GM19397 (cell line): Measurements from ENCODE around the gene CHIT1.
A peak's percentile ranks its signal among the peaks of the same experiment; 100 is the strongest.

Experiments
- ATAC-seq: cut with Tn5 transposase; IDR thresholded peaks from one replicate; pipeline ENCODE4 v1.9.1; 2021; ENCODE audit warnings: mild to moderate bottlenecking, moderate library complexity; ENCODE audit not compliant: unreplicated experiment

Gene CHIT1

DNA sequence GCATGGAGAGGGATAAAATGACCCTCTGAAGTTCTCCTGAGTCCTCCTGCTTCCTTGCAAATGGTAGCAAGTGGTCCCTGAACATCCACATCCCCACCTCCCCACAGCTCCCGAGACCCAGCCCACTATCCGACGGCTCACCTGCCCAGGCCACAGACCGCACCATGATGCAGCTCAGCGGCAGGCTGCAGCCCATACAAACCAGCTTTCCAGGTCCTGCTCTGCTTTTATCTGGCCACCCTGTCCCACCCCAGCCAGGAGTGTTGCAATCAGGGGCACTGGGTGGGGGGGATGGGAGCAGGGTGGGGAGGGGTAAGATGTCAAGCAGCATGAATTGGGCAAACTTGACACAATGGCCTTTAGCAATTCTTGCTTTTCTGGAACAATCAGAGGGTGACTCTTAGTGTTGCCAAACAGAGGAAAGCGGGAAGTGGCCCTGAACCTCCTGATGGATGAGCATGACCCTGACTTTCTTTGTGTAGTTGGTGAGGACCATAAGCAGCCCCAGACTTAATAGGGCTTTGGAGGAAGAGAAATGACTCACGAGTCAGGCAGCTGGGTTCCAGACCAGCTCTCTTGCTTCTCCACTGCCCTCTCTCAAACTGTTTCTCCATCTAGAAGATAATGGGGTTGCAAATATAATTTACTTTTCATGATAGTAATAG lies at the start of gene CHIT1:
CHIT1 (minus strand) TSS at position 203 of the 665 bp plus-strand sequence; CDS start at position 166, 37 bp downstream.
- ATAC-seq = no peak

DNA sequence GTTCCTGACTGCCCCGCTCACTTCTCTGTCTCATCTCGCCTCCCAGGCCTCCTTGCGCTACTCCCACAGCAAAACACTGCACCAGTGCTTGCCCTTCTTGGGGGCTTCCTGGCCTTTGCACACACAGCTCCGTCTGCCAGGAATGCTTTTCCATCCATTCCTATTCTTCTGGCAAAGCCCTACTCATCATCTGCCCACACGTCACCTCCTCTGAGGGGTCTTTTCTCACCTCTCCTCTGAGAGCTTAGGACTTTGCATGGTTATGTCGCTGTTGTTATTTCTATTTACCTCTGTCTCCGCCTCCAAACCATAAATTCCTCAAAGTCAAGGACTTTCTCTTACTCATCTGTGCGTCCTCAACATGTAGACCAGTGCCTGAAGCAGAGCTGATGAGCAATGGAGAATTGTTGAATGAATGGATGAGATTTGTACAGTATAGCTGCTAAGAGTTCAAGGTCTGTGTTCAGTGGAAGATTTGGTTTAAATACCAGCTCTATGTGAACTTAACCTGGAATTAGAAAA lies 49.5 kb upstream of the CHIT1 start:
- ATAC-seq = no peak

DNA sequence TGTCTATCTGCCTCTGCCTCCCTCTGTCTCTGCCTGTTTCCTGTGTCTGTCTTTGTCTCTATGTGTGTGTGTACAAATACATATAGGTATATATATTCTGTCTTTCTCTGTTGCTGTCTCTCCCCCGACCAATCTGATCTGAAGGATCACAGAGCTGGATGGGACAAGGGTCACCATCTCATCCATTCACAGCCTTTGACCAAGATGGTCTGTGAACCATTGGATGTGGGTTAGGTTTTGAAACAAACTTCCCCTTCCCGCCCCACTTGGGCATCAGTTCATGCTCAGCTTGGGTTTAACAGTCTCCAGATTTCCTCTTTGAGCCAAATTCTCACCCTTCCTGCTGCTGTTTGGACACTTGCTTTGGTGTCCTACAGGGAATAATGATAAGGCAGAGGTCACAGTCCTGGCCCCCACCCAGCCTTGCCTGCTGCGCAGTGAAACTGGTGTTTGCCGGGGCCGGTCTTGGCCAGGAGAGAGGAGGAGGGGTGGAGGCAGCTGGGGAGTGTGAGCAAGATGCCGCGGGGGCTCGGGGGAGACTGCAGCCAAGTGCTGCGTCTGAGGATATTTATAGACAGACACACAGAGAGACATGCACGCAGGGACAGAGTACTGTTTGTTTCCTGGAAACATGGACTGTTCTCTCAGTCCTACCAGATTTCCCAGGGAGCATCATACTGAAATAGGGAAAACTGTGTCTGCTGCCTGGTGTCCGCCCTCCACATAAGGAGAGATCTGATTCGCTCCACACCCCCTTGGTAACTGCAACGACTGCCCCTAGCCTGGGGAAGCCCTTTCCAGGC lies 48.8 kb upstream of the CHIT1 start:
- no peak for ATAC-seq

DNA sequence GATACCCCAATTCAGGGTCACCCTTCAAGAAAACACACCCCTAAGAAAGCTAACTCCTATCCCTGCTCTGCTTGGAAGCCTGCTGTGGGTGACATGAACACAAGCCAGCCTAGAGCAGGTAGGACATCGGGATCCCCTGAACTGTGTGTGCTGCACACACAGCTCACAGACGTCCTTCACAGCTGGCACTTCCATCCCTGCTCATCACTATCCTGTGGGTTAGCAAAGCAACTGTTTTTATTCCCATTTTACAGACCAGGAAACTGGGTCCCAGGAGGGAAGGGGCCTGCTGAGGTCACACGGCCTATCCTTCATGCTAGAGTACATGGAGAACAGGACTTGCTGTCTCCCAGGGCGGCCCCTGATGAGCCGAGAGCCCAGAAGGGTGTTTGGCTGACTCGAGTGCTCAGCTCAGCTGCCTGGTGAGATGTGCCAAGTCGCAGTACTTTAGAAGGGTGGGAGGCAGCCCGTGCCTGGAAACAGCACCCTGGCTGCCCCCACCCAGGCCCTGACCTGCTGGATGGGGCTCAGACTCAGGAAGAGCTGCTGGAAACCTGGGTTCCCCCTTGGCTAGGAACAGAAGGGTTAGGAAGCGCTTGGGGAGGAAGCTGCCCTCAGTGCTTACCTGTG lies 47.6 kb upstream of the CHIT1 start:
- no peak for ATAC-seq

DNA sequence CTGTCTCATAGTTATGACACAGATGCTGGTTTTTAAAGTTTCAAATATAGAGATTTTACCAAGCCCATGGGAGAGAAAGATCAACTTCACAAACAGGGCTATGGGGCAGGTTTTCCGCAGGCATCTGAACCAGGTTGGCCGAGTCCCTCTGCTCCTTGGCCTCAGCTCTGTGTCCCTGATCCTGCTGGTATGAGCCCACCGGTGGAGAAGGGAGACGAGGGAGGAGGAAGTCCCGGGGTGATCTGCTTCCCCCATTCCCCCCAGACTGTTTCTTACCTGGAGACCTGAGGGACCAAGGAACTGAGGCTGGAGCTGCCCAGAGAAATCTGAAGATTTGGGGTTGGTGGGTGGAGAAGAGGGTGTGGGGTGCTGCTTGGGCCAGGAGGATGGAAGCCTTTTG lies 46.9 kb upstream of the CHIT1 start:
- no peak for ATAC-seq

DNA sequence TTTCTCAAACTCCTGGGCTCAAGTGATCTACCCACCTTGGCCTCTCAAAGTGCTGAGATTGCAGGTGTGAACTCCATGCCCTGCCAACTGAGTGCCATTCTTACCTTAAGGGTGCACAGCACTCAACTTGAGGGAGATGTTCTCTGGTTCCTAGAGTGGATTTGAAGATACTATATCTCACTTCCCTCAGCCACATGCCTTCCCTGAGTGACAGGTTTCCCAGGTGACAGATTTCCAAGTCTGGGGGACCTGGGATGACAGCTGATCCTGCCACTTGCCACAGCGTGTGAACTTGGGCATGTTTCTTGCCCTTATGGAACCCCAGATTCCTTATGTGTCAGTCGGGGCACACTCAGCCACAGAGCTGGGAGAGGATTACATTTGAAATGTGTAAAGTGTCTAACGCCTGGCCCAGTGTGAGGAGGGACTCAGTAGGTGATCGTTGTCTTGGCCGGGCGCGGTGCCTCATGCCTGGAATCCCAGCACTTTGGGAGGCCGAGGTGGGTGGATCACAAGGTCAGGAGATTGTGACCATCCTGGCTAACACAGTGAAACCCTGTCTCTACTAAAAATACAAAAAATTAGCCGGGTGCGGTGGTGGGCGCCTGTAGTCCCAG lies 46.3 kb upstream of the CHIT1 start:
- no peak for ATAC-seq

DNA sequence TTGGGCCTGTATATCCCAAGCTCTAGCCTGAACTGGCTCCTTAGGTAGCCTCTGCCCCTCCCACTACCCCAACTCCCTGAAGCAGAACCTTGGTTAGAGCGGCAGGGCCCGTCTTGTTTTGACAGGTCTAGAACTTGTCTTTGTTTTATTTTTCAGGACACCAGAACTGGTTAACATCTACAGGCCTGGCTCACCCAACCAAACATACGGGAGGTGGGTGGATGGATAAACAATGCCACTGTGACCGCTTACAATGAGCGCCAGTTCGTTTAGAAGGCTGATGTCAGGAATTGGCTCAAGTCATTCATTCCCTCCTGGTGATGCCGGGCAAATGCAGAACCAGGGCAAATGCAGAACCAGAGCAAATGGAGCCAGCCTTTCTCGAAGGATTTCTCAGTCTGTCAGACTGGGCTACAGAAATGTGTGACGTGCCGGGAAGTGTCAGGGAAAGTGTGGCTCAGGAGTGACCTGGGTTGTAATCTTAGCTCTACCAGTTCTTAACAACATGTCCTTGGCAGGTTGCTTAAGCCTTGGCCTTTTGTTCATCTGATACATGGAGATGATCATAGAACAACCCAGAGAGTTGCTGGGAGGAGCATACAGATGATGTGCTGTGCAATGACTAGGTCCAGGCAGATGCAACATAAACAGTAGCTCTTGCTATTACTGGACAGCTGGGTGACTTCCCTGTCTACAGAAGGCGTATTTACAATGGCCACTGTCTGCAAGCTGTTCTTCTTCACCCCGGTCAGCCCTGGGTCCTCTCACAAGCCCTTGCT lies 45.3 kb upstream of the CHIT1 start:
- ATAC-seq = no peak

DNA sequence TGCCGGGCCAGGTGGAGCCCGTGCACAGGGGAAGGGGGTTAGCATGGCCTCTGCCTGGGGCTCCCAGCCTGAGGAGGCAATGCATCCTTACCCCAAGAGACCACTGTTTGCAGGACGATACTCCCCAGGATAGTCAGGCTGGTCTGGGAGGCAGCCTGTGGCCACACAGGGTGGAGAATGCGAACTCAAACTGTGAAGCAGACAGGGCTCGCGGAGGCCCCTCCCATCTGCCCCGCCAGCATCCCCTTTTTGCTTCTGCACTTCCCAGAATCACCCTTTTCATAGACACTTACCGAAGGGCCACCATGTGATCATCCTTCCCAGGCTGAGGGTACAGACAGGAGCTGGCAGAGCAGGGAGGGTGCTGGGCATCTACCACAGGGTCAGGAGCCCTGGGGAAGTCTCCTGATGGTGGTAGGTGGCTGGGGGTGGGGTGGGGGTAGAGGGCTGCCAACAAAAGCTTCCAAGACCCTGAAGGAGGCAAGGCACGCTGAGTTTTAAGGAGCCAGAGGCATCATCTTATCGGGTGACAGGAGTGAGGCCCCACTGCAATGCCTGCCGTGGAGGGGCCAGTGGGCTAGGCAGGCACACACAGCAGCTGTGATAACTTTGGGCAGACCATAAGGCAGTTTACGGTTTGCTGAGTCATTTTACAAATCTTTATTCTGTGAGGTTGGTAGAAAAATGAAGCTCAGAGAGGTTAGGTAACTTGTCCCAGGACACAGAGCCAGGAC lies 44.6 kb upstream of the CHIT1 start:
- ATAC-seq = peak; percentile 13

DNA sequence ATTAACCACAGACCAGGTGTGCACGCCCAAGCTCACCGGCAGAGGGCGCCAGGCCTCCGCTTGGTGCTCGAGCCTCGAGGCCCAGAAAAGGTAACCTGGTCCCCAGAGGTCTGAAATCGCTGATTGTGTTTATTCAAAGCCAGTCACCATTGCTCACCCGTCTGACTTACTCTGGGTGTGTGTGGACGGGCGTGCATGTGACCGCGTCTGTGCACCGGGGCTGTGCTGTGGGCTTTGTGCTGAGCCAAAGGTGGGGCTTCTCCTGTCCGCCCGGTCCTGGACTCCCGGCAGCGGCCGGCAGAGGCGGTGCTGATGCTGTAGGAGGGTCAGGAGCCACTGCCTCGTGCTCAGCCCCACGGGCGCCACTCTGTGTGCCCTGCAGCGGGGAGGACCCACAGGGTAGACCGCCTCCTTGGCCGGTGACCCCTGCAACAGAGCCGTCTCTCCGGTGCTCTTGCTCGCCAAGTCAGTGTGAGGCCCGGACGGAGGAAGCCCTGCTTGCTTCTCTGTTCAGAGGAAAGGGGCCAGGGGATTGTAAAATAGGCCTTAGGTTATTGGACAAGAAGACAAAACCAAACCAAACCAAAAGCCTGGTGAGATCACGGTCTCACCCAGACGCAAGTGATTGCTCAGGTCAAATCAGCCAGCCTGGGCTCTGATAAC lies 43.9 kb upstream of the CHIT1 start:
- peak; percentile 53 for ATAC-seq

DNA sequence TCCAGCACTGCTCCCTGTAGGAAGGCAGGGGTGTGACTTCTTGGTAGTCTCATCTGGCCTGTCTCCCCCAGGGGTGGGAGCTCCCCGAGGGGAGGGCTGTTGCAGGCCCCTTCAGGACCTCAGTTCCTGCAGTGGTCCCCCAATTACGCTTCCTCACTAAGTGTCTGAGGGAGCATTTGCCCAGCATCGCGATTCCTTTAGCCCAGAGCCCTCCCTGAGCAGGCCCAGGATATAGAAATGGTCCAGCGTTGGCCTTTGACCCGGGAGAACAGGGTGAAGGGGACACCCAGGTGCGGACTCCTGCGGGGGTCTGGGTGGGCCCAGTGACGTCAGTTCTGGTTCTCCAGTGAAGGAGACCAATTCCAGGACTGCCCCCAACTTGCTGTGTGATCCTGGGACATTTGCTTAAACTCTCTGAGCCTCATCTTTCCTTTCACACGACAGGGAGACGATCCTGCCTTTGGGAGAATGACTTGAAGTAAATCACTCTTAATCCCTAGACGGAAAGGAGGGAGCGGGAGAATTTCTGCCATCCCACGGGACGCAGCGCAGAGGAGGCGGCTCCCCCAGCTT lies 43.2 kb upstream of the CHIT1 start:
- ATAC-seq = no peak

DNA sequence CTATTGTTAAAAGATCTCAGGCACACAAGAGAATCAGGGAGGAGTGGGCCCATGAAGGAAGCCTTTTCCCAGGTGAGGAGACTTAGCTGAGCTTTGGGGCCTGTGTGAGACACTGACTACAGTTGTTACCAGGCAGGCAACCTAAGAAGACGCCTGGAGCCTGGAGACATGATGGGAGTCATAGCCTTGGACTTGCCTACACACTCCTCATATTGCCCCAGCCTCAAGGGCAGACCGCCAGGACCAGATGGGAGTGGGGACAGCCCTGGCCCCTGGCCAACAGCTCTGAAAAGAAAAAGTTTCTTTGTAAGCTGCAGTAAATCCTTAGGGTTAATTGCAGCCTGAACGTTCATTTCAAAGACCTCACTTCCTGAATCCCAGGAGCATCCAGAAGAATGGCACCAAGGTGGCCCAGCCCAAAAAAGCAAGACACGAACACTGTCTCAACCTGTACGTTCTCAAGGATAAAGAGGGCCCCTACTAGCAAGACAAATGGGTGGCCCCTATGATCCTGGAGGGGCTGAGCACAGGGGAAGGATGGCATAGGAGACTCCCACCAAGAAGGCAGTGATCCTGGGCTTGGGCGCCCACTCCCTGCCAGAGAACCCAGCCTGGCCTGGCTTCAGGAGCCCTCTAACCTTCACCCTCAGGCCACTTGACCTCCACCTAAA lies 42.6 kb upstream of the CHIT1 start:
- ATAC-seq = no peak

DNA sequence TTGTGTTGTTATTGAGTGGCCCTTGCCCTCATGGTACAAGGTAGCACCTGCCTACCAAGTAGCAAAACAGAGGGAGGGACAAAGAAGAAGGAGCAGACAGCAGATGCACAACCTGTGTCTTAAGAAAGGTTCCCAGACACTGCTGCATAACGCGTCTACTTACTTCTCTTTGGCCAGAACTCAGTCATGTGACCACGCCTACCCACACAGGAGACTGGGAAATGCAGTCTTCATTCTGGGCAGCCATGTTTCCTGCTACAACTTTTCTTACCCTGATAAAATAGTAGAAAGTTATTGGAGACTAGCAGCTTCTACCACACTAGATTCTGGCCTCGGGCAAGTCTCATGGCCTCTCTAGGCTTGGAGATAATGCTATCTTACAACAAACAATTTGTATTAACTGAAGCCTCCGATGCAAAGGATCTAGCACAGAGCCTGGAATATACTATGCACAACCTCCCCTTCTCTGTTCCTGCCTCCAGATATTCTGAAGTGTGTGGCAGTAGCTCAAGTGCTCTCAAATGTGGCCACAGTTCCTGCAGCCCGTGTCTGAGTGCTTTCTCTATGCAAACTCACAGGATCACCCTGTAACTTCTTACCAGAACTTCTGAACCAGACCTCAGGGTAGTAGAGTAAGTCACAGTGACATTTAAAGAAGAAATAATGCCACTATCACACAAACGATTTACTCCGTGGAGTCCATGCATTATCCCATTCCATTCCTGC lies 41.7 kb upstream of the CHIT1 start:
- ATAC-seq = no peak

DNA sequence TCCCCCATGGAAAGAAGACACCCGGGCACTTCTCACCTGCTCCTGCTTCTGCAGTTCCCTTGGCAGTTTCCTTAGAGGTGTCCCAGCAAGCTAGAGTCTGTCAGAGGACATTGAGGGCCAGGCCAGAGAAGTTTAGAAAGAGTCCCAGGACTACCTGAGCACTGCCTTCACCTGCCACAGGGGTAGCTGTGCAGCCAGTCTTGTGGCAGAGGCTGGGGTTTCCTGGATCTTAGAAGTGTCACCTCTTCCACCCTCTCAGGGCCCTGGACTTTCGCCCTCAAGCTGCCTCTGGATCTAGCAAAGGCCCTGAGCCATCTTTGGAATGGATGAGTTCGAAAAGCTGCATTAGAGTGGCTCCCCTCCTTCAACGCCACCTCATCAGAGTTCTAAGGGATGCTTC lies 41.0 kb upstream of the CHIT1 start:
- ATAC-seq = no peak

DNA sequence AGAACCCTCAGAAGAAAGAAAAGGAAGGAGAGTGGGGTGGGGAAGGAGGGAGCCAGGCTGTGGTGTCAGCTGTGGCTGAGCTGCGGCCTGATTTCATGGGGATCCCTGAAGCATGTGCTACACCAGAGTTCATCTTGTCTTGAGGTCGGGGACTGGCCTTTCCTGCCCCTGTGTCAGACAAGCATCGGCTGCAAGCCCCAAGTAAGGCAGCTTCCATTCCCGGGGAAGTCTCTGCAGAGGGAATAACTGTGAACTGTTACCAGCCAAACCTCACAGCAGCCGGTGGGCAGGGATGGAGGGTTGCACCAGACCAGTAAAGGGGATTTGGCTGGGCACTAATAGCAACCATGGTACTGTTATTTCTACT lies 40.2 kb upstream of the CHIT1 start:
- ATAC-seq = no peak

DNA sequence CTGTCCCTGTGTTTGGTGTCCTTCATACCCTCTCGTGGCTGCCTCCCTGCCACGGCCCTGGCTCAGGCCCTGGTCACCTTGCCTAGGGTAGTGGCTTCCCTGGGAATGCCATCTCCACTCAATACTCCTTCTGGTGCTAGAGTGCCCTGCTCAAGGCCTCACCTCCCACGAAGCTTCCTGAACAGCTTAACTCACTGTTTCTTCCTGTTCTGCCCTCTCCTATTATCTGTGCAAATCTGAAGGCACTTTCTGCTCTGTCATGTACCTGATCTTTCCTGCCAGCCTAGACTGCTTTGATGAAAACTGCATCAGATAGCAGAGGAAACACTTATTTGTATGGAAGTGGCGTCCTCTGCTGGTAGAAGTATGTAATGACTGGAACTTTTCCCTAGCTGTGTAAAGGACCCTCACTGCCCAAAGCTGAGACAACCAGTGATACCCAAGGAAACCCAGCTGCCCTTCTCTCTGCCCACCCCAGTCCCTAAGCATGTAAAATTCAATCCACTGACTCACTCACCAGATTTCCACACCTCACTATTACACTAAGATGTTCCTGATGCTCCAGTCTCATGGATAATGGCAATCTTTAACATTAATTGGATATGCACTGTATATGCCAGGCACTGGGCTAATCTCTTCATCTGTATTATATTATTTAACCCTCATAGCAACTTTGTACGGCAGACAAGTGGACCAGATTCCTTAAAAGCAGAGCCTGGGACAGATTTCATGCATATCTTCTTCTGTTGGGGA lies 39.6 kb upstream of the CHIT1 start:
- no peak for ATAC-seq

DNA sequence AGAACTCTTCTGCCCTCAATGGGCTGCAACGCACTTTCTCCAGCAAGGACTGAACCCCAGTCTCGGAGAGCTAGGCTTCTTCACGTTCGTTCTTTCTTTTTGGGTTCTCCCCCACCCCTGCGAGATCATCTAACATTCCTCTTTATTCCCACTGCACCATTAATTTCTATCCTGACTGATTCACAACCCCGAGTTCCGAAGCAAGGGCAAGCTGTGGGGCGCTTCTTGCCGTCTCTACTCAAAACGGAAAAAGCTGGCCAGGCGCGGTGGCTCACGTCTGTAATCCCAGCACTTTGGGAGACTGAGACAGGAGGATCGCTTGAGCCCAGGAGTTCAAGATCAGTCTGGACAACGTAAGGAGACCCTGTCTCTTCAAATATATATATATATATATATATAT lies 38.4 kb upstream of the CHIT1 start:
- ATAC-seq = no peak

DNA sequence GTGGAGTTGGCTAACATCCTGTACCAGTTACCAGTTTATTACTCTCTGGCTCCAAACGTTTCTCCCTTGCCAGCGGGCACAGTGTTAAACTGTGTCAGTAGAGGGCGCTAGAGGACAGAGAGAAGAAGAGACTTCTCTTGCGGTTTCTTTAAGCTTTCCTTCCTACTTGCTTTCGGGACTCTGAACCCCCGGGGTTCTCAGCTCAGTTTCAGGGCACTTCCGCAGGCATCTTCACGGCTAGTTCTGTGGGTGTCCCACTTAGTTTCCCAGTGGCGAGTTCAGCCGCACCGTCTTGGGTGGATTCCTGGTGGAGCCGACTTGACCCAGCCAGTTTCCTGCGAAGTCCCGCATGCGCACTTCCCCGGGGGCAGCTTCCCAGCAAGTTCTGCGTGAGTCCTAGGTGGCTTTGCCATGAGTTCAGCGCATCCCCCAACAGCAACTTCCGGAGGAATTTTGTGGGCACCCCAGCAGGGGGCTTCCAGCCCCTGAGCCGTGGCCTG lies 37.9 kb upstream of the CHIT1 start:
- ATAC-seq = no peak
